Hepatocyte (in vitro differentiated cells): Measurements from ENCODE around the gene GALNT18. TPM values are rescaled to one million over a fixed set of nuclear protein-coding genes. Genes with fewer than 3 reads are reported as not detected.

Experiments
- DNase-seq: peaks from one replicate; pipeline ENCODE4 v3.0.0-alpha.2; 2016; ENCODE audit warnings: low spot score
- H2AFZ ChIP-seq: fragments of 200-600 bp; sonication (generic); 2 replicates; pipeline ENCODE4 v1.6.0; 2016; ENCODE audit warnings: antibody characterized with exemption, mild to moderate bottlenecking
- H3K27ac ChIP-seq: fragments of 200-600 bp; sonication (generic); 2 replicates; pipeline ENCODE4 v1.5.1; 2016; ENCODE audit warnings: mild to moderate bottlenecking
- H3K27me3 ChIP-seq: fragments of 200-600 bp; sonication (generic); 2 replicates; pipeline ENCODE4 v1.6.1; 2016
- H3K36me3 ChIP-seq: fragments of 200-600 bp; sonication (generic); replicated peaks from 2 replicates; pipeline ENCODE4 v1.5.1; 2016; ENCODE audit warnings: low read depth; ENCODE audit not compliant: insufficient read depth
- H3K4me1 ChIP-seq: fragments of 200-600 bp; sonication (generic); 2 replicates; pipeline ENCODE4 v1.5.1; 2016; ENCODE audit warnings: mild to moderate bottlenecking, moderate library complexity; ENCODE audit not compliant: insufficient read depth
- H3K4me2 ChIP-seq: fragments of 200-600 bp; sonication (generic); 2 replicates; pipeline ENCODE4 v1.6.0; 2016
- H3K4me3 ChIP-seq: fragments of 200-600 bp; sonication (generic); 2 replicates; pipeline ENCODE4 v1.5.1; 2016; ENCODE audit warnings: mild to moderate bottlenecking
- H3K79me2 ChIP-seq: fragments of 200-600 bp; sonication (generic); 2 replicates; pipeline ENCODE4 v1.6.0; 2017; ENCODE audit warnings: mild to moderate bottlenecking
- H3K9me2 ChIP-seq: fragments of 200-600 bp; sonication (generic); replicated peaks from 2 replicates; pipeline ENCODE4 v1.6.0; 2017; ENCODE audit warnings: mild to moderate bottlenecking; ENCODE audit not compliant: insufficient read depth
- H3K9me3 ChIP-seq: fragments of 200-600 bp; sonication (generic); 2 replicates; pipeline ENCODE4 v1.5.1; 2016; ENCODE audit warnings: low read depth, mild to moderate bottlenecking
- H4K20me1 ChIP-seq: fragments of 200-600 bp; sonication (generic); 2 replicates; pipeline ENCODE4 v1.6.0; 2016; ENCODE audit warnings: mild to moderate bottlenecking; ENCODE audit not compliant: insufficient read depth, poor library complexity, severe bottlenecking
- EZH2 ChIP-seq: fragments of 200-600 bp; sonication (generic); IDR thresholded peaks from 2 replicates; pipeline ENCODE4 v1.6.1; 2016; ENCODE audit warnings: antibody characterized with exemption, mild to moderate bottlenecking, borderline replicate concordance
- EZH2phosphoT487 ChIP-seq: fragments of 200-600 bp; sonication (generic); IDR thresholded peaks from one replicate; pipeline ENCODE4 v1.6.1; 2018; ENCODE audit warnings: antibody characterized with exemption, mild to moderate bottlenecking, low read depth, moderate library complexity; ENCODE audit not compliant: unreplicated experiment, severe bottlenecking
- WGBS: methylation state at CpG from one replicate; pipeline ENCODE4 v1.1.6; 2016; ENCODE audit warnings: low lambda C conversion rate; ENCODE audit errors: missing lambda C conversion rate; 5-methylcytosine and 5-hydroxymethylcytosine counted together
- polyA plus RNA-seq: library from polyadenylated mRNA; unstranded; fragments of >200 nt; fragmentation: Nextera tagmentation; extraction: Ambion mirVana; gene quantifications from 2 replicates; pipeline ENCODE4 v1.2.1, GENCODE V29; 2016
- total RNA-seq: library from RNA; depleted of rRNA; stranded (reverse); fragments of >200 nt; gene quantifications from 2 replicates; pipeline ENCODE4 v1.2.3, GENCODE V29; 2014
- TF ChIP-seq, protein P1 (sequence below): fragments of 200-600 bp; sonication (generic); IDR thresholded peaks from 2 replicates; pipeline ENCODE4 v1.5.1; 2016; ENCODE audit warnings: antibody characterized with exemption, mild to moderate bottlenecking; ENCODE audit not compliant: poor library complexity

The GALNT18 gene
- total and polyA plus RNA-seq, 2 experiments from 2014 or later, result 11.6 to 22.4 TPM

DNA sequence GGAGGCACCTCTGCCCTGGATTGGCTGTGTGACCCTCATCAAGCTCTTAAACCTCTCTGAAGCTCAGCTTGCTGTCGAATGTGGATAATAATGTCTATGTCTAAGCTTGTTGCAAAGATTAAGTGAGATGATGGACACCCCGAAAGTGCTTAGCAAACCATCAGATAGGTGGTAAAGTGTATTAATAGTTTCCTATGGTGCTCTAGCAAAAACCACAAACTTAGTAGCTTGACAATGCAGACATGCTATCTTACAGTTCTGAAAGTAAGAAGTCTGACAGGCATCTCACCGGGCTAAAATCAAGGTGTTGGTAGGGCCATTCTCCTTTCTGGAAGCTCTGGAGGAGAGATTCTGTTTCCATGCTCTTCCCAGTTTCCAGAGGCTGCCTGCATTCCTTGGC lies 162.2 kb downstream of the GALNT18 start:
- Histone ChIP-seq H3K9me3 (no peaks in the 10 kb centered on the region), H3K27me3 (no peaks in the 10 kb centered on the region), H3K36me3 (no peaks in the 10 kb centered on the region), H3K9me2 (no peaks in the 10 kb centered on the region), H2AFZ (no peak overlapping the region), H4K20me1 (no peaks in the 10 kb centered on the region), H3K27ac (no peak overlapping the region), H3K79me2 (no peaks in the 10 kb centered on the region), H3K4me2 (no peak overlapping the region), H3K4me1 (peaks cover 14% of the 10 kb centered on the region), H3K4me3 (no peak overlapping the region)
- TF ChIP-seq, protein P1, sequence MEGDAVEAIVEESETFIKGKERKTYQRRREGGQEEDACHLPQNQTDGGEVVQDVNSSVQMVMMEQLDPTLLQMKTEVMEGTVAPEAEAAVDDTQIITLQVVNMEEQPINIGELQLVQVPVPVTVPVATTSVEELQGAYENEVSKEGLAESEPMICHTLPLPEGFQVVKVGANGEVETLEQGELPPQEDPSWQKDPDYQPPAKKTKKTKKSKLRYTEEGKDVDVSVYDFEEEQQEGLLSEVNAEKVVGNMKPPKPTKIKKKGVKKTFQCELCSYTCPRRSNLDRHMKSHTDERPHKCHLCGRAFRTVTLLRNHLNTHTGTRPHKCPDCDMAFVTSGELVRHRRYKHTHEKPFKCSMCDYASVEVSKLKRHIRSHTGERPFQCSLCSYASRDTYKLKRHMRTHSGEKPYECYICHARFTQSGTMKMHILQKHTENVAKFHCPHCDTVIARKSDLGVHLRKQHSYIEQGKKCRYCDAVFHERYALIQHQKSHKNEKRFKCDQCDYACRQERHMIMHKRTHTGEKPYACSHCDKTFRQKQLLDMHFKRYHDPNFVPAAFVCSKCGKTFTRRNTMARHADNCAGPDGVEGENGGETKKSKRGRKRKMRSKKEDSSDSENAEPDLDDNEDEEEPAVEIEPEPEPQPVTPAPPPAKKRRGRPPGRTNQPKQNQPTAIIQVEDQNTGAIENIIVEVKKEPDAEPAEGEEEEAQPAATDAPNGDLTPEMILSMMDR, result no peak
- DNase-seq, result no peak
- WGBS, result 100% methylated on average over 3 of the region's 3 CpGs

DNA sequence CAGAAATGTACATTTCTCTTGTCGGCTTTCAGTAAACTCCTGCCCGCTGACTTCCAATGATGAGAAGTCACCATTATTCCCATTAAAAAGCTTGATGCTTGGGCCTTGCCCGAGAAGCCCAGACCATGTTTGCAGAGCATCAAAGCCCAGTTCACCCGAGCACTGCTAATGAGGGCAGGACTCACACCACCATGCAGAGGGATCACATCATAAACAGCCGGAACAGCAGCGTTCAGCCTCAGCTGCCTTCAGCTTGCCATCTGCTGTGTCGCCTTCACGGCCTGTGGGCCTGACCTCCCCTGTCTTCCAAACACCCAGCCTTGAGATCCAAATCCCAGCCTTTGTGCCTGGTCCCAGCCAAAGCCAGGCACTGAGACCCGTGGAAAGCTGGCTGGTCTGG lies 163.3 kb downstream of the GALNT18 start:
- Histone ChIP-seq H3K4me2 (no peak overlapping the region), H3K4me3 (no peak overlapping the region), H3K27me3 (no peaks in the 10 kb centered on the region), H2AFZ (no peak overlapping the region), H3K79me2 (no peaks in the 10 kb centered on the region), H3K4me1 (peaks cover 9% of the 10 kb centered on the region), H3K9me3 (no peaks in the 10 kb centered on the region), H3K27ac (no peak overlapping the region), H3K9me2 (no peaks in the 10 kb centered on the region), H4K20me1 (no peaks in the 10 kb centered on the region), H3K36me3 (no peaks in the 10 kb centered on the region)
- DNase-seq, result no peak
- no peak for TF ChIP-seq EZH2
- TF ChIP-seq, protein P1, result no peak
- TF ChIP-seq EZH2phosphoT487, result no peak
- WGBS, result 85% methylated on average over 9 of the region's 9 CpGs

DNA sequence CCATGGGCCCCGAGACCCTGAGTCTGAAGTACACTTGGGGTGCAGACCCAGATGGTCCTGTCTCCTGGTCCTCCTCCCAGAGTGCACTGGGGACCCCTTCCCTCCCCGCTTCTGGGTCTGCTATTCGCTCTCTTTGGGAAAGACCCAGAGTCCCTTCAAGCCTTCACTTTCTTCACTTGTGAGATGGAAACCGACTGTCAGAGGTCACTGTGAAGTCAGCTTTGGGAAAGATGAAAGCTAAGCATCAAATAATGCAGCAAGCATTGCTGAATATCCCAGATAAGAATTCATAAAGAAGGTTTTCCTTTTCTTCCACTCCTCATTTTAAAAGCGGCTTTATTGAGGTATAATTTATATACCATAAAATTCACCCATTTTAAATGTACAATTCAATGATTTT lies 163.8 kb downstream of the GALNT18 start:
- H3K36me3 ChIP-seq, result no peaks in the 10 kb centered on the region
- H3K4me1 ChIP-seq, result peaks cover 4% of the 10 kb centered on the region
- H3K4me3 ChIP-seq, result no peak overlapping the region
- no peak overlapping the region for H3K27ac ChIP-seq
- no peaks in the 10 kb centered on the region for H4K20me1 ChIP-seq
- DNase-seq, result no peak
- H3K27me3 ChIP-seq, result no peaks in the 10 kb centered on the region
- H3K79me2 ChIP-seq, result no peaks in the 10 kb centered on the region
- 78% methylated on average over 5 of the region's 5 CpGs for WGBS
- TF ChIP-seq, protein P1, result no peak
- no peak for TF ChIP-seq EZH2phosphoT487
- no peak for TF ChIP-seq EZH2
- H3K9me2 ChIP-seq, result no peaks in the 10 kb centered on the region
- no peak overlapping the region for H3K4me2 ChIP-seq
- no peak overlapping the region for H2AFZ ChIP-seq
- H3K9me3 ChIP-seq, result no peaks in the 10 kb centered on the region

DNA sequence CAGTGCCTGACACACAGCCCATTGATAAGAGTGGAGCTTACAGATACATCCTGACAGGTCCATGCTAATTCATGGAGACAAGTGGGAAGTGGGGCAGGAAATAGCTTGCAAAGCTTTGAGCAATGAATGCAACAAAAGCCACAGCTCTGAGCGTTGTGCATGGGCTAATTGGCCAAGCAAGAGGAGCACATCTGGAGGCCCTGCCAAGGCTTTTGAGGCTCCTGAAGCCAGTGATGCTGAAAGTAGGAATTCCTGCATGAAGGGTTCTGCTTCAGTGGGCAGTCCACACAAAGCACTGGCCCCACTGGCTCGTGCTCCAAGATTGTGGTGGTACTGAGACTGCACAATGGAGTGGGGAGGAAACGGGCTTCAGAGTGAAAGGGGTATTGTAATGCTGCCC lies 164.9 kb downstream of the GALNT18 start:
- Histone ChIP-seq H2AFZ (no peak overlapping the region), H3K9me2 (no peaks in the 10 kb centered on the region), H3K4me1 (no peaks in the 10 kb centered on the region), H3K36me3 (no peaks in the 10 kb centered on the region), H3K4me2 (no peak overlapping the region), H3K79me2 (no peaks in the 10 kb centered on the region), H4K20me1 (no peaks in the 10 kb centered on the region), H3K4me3 (no peak overlapping the region), H3K9me3 (no peaks in the 10 kb centered on the region), H3K27me3 (no peaks in the 10 kb centered on the region), H3K27ac (no peak overlapping the region)
- DNase-seq, result no peak
- TF ChIP-seq, protein P1, result no peak
- TF ChIP-seq EZH2, result no peak
- TF ChIP-seq EZH2phosphoT487, result no peak
- 92% methylated on average over 3 of the region's 3 CpGs for WGBS
